Measurements from ENCODE around the gene PRSS57.

The PRSS57 gene

GRCh38 chr19:681029-682019 lies 13.9 kb downstream of the PRSS57 start:
- Histone ChIP-seq H3K27ac (peak overlapping the region; percentile 78 to 94 (median 86); a peak in 21 of 22 replicates), H3K9ac (peak overlapping the region; percentile 75 to 86 (median 82); a peak in 21 of 22 replicates), H3K36me3 (no peaks in the 10 kb centered on the region), H3K4me3 (peak overlapping the region; percentile 50 to 86 (median 58); a peak in 17 of 20 replicates), H3K4me1 (peaks cover 13 to 41% (median 37%) of the 10 kb centered on the region in 10 experiments), H3K27me3 (peaks cover 31 to 45% (median 41%) of the 10 kb centered on the region in 11 experiments), H3K9me3 (replicated peaks in 1 of 11) (no peaks in the 10 kb centered on the region), H4K20me1 (peaks cover 11 to 26% (median 20%) of the 10 kb centered on the region in 11 experiments; a peak in 19 of 22 replicates), H3K4me2 (peak overlapping the region; percentile 55 to 87 (median 75))
- TF ChIP-seq Cebpa-rat (IDR thresholded peaks at IDR 0.05): no peak

GRCh38 chr19:680287-681028 lies 14.8 kb downstream of the PRSS57 start:
- Histone ChIP-seq H3K9ac (peak overlapping the region; percentile 83 to 98 (median 92)), H3K4me3 (peak overlapping the region; percentile 77 to 91 (median 86)), H3K27me3 (peaks cover 37 to 46% (median 44%) of the 10 kb centered on the region in 11 experiments), H4K20me1 (peaks cover 11 to 32% (median 21%) of the 10 kb centered on the region in 11 experiments; a peak in 19 of 22 replicates), H3K4me2 (peak overlapping the region; percentile 77 to 97 (median 95)), H3K36me3 (no peaks in the 10 kb centered on the region), H3K4me1 (peaks cover 13 to 42% (median 34%) of the 10 kb centered on the region in 10 experiments), H3K27ac (peak overlapping the region; percentile 86 to 94 (median 92)), H3K9me3 (replicated peaks in 1 of 11) (no peaks in the 10 kb centered on the region)
- TF ChIP-seq Cebpa-rat (IDR thresholded peaks at IDR 0.05): no peak

GRCh38 chr19:679418-680286 lies 15.6 kb downstream of the PRSS57 start:
- peaks cover 45 to 49% (median 48%) of the 10 kb centered on the region in 11 experiments for H3K27me3 ChIP-seq
- peak overlapping the region; percentile 74 to 92 (median 91) for H3K27ac ChIP-seq
- H3K36me3 ChIP-seq: no peaks in the 10 kb centered on the region
- peak overlapping the region; percentile 77 to 91 (median 86) for H3K4me3 ChIP-seq
- H3K4me1 ChIP-seq: peaks cover 13 to 40% (median 29%) of the 10 kb centered on the region in 10 experiments
- H4K20me1 ChIP-seq: peaks cover 11 to 39% (median 21%) of the 10 kb centered on the region in 11 experiments; a peak in 19 of 22 replicates
- no peaks in the 10 kb centered on the region for H3K9me3 ChIP-seq (replicated peaks in 1 of 11)
- peak overlapping the region; percentile 80 to 98 (median 92) for H3K9ac ChIP-seq
- no peak for TF ChIP-seq Cebpa-rat (IDR thresholded peaks at IDR 0.05)
- H3K4me2 ChIP-seq: peak overlapping the region; percentile 77 to 97 (median 95)

- no peaks in the 10 kb centered on the region for H3K9me3 ChIP-seq (replicated peaks in 1 of 11)
- H3K9ac ChIP-seq: peak overlapping the region; percentile 80 to 98 (median 92); a peak in 16 of 22 replicates
- peak overlapping the region in 3 of 11 experiments; percentile 48 to 92 (median 92); a peak in 3 of 22 replicates for H3K27ac ChIP-seq
- H3K4me1 ChIP-seq: peaks cover 13 to 40% (median 29%) of the 10 kb centered on the region in 10 experiments
- TF ChIP-seq Cebpa-rat (IDR thresholded peaks at IDR 0.05): no peak
- no peaks in the 10 kb centered on the region for H3K36me3 ChIP-seq
- H3K27me3 ChIP-seq: peaks cover 53 to 56% (median 55%) of the 10 kb centered on the region in 11 experiments
- H3K4me2 ChIP-seq: peak overlapping the region; percentile 77 to 97 (median 95)
- peak overlapping the region; percentile 77 to 91 (median 86); a peak in 19 of 20 replicates for H3K4me3 ChIP-seq
- peaks cover 11 to 43% (median 21%) of the 10 kb centered on the region in 11 experiments; a peak in 19 of 22 replicates for H4K20me1 ChIP-seq
Observed at GRCh38 chr19:678791-679388, 16.4 kb downstream of the PRSS57 start.

- Histone ChIP-seq H4K20me1 (peaks cover 11 to 43% (median 21%) of the 10 kb centered on the region in 11 experiments; a peak in 19 of 22 replicates), H3K4me1 (peaks cover 13 to 40% (median 29%) of the 10 kb centered on the region in 10 experiments), H3K27me3 (peaks cover 54 to 62% (median 57%) of the 10 kb centered on the region in 11 experiments), H3K4me2 (peak overlapping the region in 8 of 11 experiments; percentile 23 to 94 (median 44); a peak in 13 of 22 replicates), H3K36me3 (no peaks in the 10 kb centered on the region), H3K4me3 (no peak overlapping the region), H3K27ac (no peak overlapping the region), H3K9me3 (replicated peaks in 1 of 11) (no peaks in the 10 kb centered on the region), H3K9ac (no peak overlapping the region; a peak in 1 of 22 replicates)
- no peak for TF ChIP-seq Cebpa-rat (IDR thresholded peaks at IDR 0.05)
Observed at GRCh38 chr19:677601-678436, 17.4 kb downstream of the PRSS57 start.

- H3K4me3 ChIP-seq: no peak overlapping the region
- TF ChIP-seq Cebpa-rat (IDR thresholded peaks at IDR 0.05): no peak
- no peaks in the 10 kb centered on the region for H3K9me3 ChIP-seq (replicated peaks in 1 of 11)
- no peak overlapping the region for H3K27ac ChIP-seq
- peaks cover 54 to 62% (median 57%) of the 10 kb centered on the region in 11 experiments for H3K27me3 ChIP-seq
- peaks cover 13 to 40% (median 29%) of the 10 kb centered on the region in 10 experiments for H3K4me1 ChIP-seq
- H3K4me2 ChIP-seq: no peak overlapping the region
- no peaks in the 10 kb centered on the region for H3K36me3 ChIP-seq
- peaks cover 11 to 43% (median 21%) of the 10 kb centered on the region in 11 experiments; a peak in 19 of 22 replicates for H4K20me1 ChIP-seq
- H3K9ac ChIP-seq: no peak overlapping the region
Observed at GRCh38 chr19:677201-677600, 18.1 kb downstream of the PRSS57 start.
